Fibroblast of pulmonary artery (primary cell): ENCODE results near the gene EIF1B.

ENCODE experiments used
- DNase-seq: peaks from one replicate; pipeline ENCODE4 v3.0.0-alpha.2; 2010; ENCODE audit warnings: low read depth
- H3K4me3 ChIP-seq: replicated peaks from 2 replicates; pipeline ENCODE4 v1.5.1; 2011; ENCODE audit warnings: low read depth, mild to moderate bottlenecking, control low read depth, low read length, moderate library complexity
- TF ChIP-seq, protein P1 (sequence below): IDR thresholded peaks from 2 replicates; pipeline ENCODE4 v1.5.1; 2011; ENCODE audit warnings: mild to moderate bottlenecking, control low read depth, low read length, inconsistent platforms; ENCODE audit errors: missing control alignments

EIF1B gene

GRCh38 chr3:40333416-40333815 is 23.9 kb downstream of the EIF1B start:
- TF ChIP-seq, protein P1, sequence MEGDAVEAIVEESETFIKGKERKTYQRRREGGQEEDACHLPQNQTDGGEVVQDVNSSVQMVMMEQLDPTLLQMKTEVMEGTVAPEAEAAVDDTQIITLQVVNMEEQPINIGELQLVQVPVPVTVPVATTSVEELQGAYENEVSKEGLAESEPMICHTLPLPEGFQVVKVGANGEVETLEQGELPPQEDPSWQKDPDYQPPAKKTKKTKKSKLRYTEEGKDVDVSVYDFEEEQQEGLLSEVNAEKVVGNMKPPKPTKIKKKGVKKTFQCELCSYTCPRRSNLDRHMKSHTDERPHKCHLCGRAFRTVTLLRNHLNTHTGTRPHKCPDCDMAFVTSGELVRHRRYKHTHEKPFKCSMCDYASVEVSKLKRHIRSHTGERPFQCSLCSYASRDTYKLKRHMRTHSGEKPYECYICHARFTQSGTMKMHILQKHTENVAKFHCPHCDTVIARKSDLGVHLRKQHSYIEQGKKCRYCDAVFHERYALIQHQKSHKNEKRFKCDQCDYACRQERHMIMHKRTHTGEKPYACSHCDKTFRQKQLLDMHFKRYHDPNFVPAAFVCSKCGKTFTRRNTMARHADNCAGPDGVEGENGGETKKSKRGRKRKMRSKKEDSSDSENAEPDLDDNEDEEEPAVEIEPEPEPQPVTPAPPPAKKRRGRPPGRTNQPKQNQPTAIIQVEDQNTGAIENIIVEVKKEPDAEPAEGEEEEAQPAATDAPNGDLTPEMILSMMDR, result no peak
- no peak overlapping the region for H3K4me3 ChIP-seq
- no peak for DNase-seq

- TF ChIP-seq, protein P1, result no peak
- no peak for DNase-seq
- H3K4me3 ChIP-seq, result no peak overlapping the region
These were observed 24.3 kb downstream of the EIF1B start for GRCh38 chr3:40333852-40334251.

DNA sequence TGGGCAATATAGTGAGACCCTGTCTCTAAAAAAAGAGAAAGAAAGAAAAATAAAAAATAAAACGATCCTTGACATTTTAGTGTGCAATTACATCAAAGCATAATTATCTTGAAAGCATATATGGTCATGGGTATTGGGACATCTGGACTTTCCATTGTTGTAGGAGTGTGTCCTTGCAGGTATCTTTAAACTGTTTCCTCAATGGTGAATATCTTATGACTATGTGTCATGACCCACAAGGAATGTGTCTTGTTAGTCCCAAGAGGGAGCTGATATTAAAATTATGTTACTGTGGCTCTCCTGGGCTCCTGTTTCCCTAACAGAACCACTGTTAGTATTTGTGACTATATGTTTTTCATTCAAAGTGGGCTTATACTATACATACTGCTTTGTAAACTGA is 26.6 kb downstream of the EIF1B start:
- H3K4me3 ChIP-seq, result no peak overlapping the region
- TF ChIP-seq, protein P1, result no peak
- DNase-seq, result no peak

GRCh38 chr3:40336511-40337135 is 27.1 kb downstream of the EIF1B start:
- no peak for DNase-seq
- TF ChIP-seq, protein P1, result no peak
- no peak overlapping the region for H3K4me3 ChIP-seq

- TF ChIP-seq, protein P1, result no peak
- no peak overlapping the region for H3K4me3 ChIP-seq
- DNase-seq, result no peak
These were observed 27.9 kb downstream of the EIF1B start for GRCh38 chr3:40337136-40338108.

DNA sequence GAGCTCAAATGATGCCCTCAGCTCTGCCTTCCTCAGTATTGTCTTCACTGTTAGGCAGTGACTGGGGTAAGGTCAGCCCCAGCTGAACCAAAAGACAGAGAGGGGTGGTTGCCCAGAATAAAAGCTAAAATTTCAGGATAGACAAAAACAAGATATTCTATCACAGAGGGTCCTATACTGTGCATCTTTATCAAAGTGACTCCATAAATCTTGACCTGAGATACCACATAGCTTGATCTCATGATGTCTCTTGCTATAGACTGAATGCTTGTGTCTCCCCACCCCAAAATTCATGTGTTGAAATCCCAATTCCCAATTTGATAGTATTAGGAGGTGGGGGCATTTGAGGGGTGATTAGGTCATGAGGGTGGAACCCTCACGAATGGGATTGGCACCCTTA is 30.4 kb downstream of the EIF1B start:
- TF ChIP-seq, protein P1, result no peak
- no peak for DNase-seq

More for the DNA sequence above, 30.4 kb downstream of the EIF1B start:
- no peak overlapping the region for H3K4me3 ChIP-seq
